T-cell (primary cell): ENCODE results near the gene PLPP4. TPM values are rescaled to one million over a fixed set of nuclear protein-coding genes. Genes with fewer than 3 reads are reported as not detected.

Source experiments
- ATAC-seq, 4 experiments: fragments of 200-7000 bp in 3 of 4; fragments of 150-1000 bp in 1 of 4; cut with Tn5 transposase; replicated peaks in 1 of 4; 1 replicate in 3 of 4; 2 replicates in 1 of 4; pipeline ENCODE4 v1.10.0; 2021; ENCODE audit warnings: moderate library complexity in 3 of 4, mild to moderate bottlenecking in 2 of 4, moderate number of reproducible peaks in 1 of 4
- CTCF ChIA-PET, 2 donors: fragments of 300-600 bp; sonication (Branson Sonifier 250); formaldehyde crosslinking; loops; one replicate each; lab custom pipeline; 2022; ENCODE audit warnings: antibody characterized with exemption in 2 of 2; lab: Charles Lee
- POLR2A ChIA-PET, 2 donors: fragments of 300-600 bp; sonication (Branson Sonifier 250); formaldehyde crosslinking; loops; one replicate each; lab custom pipeline; 2022; ENCODE audit warnings: antibody characterized with exemption in 2 of 2; lab: Charles Lee
- DNase-seq, 35 experiments: peaks; one replicate each; pipeline versions ENCODE4 v3.0.0 to v3.0.0-alpha.2; 2013 to 2023
- H3K27ac ChIP-seq: one replicate; pipeline ENCODE4 v1.5.1; 2013; ENCODE audit warnings: low read length
- H3K27me3 ChIP-seq, 2 experiments: replicated peaks in 1 of 2; 1 replicate in 1 of 2; 2 replicates in 1 of 2; pipeline versions ENCODE4 v1.6.1 to v1.7.0; 2013; ENCODE audit warnings: low read length in 1 of 2, mixed read lengths in 1 of 2; ENCODE audit not compliant: control insufficient read depth in 2 of 2, insufficient read depth in 2 of 2; ENCODE audit errors: extremely low read depth in 1 of 2
- H3K36me3 ChIP-seq, 2 donors: 1 replicate in 1 of 2; 2 replicates in 1 of 2; pipeline versions ENCODE4 v1.6.1 to v1.7.0; 2013; ENCODE audit warnings: low read length in 1 of 2; ENCODE audit not compliant: control insufficient read depth in 2 of 2, insufficient read depth in 1 of 2; ENCODE audit errors: extremely low read depth in 1 of 2
- H3K4me1 ChIP-seq, 2 experiments: 1 replicate in 1 of 2; 2 replicates in 1 of 2; pipeline versions ENCODE4 v1.6.1 to v1.7.0; 2013; ENCODE audit warnings: low read length in 2 of 2, mixed read lengths in 1 of 2; ENCODE audit not compliant: insufficient read depth in 2 of 2, control insufficient read depth in 1 of 2; ENCODE audit errors: extremely low read depth in 1 of 2
- H3K4me3 ChIP-seq, 2 donors: 1 replicate in 1 of 2; 2 replicates in 1 of 2; pipeline versions ENCODE4 v1.5.1 to v1.7.0; 2013; ENCODE audit warnings: mild to moderate bottlenecking in 2 of 2, low read length in 1 of 2, moderate library complexity in 1 of 2; ENCODE audit not compliant: control insufficient read depth in 1 of 2; ENCODE audit errors: extremely low read depth in 1 of 2
- H3K9me3 ChIP-seq: 2 replicates; pipeline ENCODE4 v1.7.0; 2013
- H3K27ac Mint-ChIP-seq, 2 donors: one replicate each; pipeline ENCODE4 v1.8.0; 2020 to 2021; ENCODE audit warnings: mild to moderate bottlenecking in 2 of 2, mixed read lengths in 2 of 2
- H3K27me3 Mint-ChIP-seq, 2 donors: one replicate each; pipeline ENCODE4 v1.8.0; 2021 to 2022; ENCODE audit warnings: mixed read lengths in 2 of 2
- H3K36me3 Mint-ChIP-seq: one replicate; pipeline ENCODE4 v1.8.0; 2021; ENCODE audit warnings: mixed read lengths
- H3K4me1 Mint-ChIP-seq, 3 donors: one replicate each; pipeline ENCODE4 v1.8.0; 2020 to 2022; ENCODE audit warnings: mixed read lengths in 3 of 3, mild to moderate bottlenecking in 1 of 3
- H3K4me3 Mint-ChIP-seq, 3 donors: one replicate each; pipeline ENCODE4 v1.8.0; 2020 to 2022; ENCODE audit warnings: mild to moderate bottlenecking in 3 of 3, mixed read lengths in 3 of 3, moderate library complexity in 3 of 3
- H3K9me3 Mint-ChIP-seq, 3 donors: one replicate each; pipeline ENCODE4 v1.8.0; 2020 to 2022; ENCODE audit warnings: mixed read lengths in 3 of 3
- WGBS: methylation state at CpG from one replicate; pipeline ENCODE4 v1.1.5; 2013; ENCODE audit warnings: missing lambda C conversion rate; ENCODE audit not compliant: insufficient coverage; 5-methylcytosine and 5-hydroxymethylcytosine counted together
- total RNA-seq, 35 experiments: library from RNA in 6 of 35; stranded (reverse) in 6 of 35; fragments of 120-200 nt in 1 of 35; gene quantifications; one replicate each; pipeline versions ENCODE4 v1.2.1 to v1.2.4 and lab custom pipeline; 2013 to 2026

PLPP4 gene
- total RNA-seq, 5 donors from 2014 or later (not counting 1 experiment from before 2014, with no cell fraction given): not detected

DNA sequence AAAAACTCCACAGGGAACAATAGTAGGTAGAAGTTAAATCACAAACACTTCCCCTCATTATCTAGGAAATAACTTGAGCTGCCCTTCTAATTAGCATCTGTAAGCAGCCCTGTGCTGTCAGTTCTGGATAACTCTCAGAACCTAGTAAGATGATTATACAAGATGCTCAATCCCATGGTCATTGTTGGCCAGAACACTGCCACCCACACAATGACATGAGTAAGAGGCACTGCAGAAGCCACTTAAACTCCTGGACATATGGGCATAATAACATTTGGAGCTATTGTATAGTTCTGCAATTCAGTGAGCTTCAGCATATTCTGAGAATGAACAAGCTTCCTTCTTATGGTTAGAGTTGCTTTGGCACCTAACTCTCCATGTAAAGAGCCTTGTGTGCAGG lies 153.8 kb downstream of the PLPP4 start:
- ATAC-seq: no peak
- Histone ChIP-seq H3K27ac (no peak overlapping the region), H3K9me3 (no peaks in the 10 kb centered on the region), H3K4me3 (no peak overlapping the region), H3K36me3 (no peaks in the 10 kb centered on the region), H3K27me3 (peaks cover 0 to 4% of the 10 kb centered on the region in 2 experiments), H3K4me1 (no peaks in the 10 kb centered on the region)
- ChIA-PET CTCF (interaction anchor here in 1 of 2 donors (0.7 kb wide), 1 partner anchor 381 kb away, joined by 3 read pairs; no protein-coding TSS in a partner anchor), POLR2A (no interaction called here)
- Mint-ChIP-seq H3K27ac (no peak overlapping the region), H3K4me3 (no peak overlapping the region), H3K4me1 (no peaks in the 10 kb centered on the region), H3K9me3 (peaks cover 0 to 7% (median 0%) of the 10 kb centered on the region in 3 donors), H3K36me3 (no peaks in the 10 kb centered on the region), H3K27me3 (no peaks in the 10 kb centered on the region)
- DNase-seq: no peak

DNA sequence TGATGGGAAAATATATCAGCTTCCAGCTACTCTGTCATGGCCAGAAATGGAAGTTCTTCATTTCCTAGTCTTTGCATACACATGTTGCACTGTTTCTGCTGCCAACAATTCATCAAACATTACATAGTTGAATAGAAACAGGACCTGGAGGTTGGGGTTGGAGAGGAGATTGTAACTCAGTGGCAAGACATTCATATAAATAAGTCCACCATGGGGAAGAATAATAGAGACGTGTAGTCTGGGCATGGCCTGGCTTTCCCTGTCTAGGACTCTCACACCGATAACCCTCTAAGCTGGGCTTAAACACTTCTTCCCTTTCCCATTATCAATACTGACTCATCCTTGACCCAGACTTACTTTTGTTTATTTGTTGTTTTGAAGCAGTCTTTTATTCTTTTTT lies 155.7 kb downstream of the PLPP4 start:
- Histone ChIP-seq H3K9me3 (no peaks in the 10 kb centered on the region), H3K4me1 (no peaks in the 10 kb centered on the region), H3K27me3 (peaks cover 0 to 4% of the 10 kb centered on the region in 2 experiments), H3K36me3 (no peaks in the 10 kb centered on the region), H3K27ac (no peak overlapping the region), H3K4me3 (no peak overlapping the region)
- DNase-seq (no peak), ATAC-seq (no peak)
- H3K27ac Mint-ChIP-seq: no peak overlapping the region
- ChIA-PET POLR2A (no interaction called here), CTCF (interaction anchor here in 1 of 2 donors (0.7 kb wide), 1 partner anchor 149 kb away, joined by 3 read pairs; no protein-coding TSS in a partner anchor)
- H3K36me3 Mint-ChIP-seq: no peaks in the 10 kb centered on the region
- H3K4me3 Mint-ChIP-seq: no peak overlapping the region
- WGBS: no CpG with 5 or more reads among the region's 2 CpGs
- no peaks in the 10 kb centered on the region for H3K4me1 Mint-ChIP-seq
- H3K9me3 Mint-ChIP-seq: peaks cover 5 to 10% (median 7%) of the 10 kb centered on the region in 3 donors
- H3K27me3 Mint-ChIP-seq: no peaks in the 10 kb centered on the region

DNA sequence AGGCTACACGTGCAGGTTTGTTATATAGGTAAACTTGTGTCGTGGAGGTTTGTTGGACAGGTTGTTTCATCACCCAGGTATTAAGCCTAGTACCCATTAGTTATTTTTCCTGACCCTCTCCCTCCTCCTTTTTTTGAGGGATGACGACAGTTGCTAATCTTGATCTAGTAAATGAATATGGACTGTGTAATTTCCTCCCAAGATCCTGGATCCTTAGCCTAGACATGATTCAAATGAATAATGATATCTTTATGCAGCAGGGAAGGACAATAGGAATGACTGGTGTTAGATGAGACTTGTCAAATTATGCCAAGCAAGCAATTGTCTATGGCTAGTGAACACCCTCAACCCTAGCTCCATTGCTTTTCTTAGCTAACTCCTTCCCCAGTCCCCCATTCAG lies 156.2 kb downstream of the PLPP4 start:
- H3K4me3 ChIP-seq: no peak overlapping the region
- H3K27me3 Mint-ChIP-seq: no peaks in the 10 kb centered on the region
- ChIA-PET POLR2A (no interaction called here), CTCF (interaction anchor here in 1 of 2 donors (0.7 kb wide), 1 partner anchor 149 kb away, joined by 3 read pairs; no protein-coding TSS in a partner anchor)
- H3K9me3 Mint-ChIP-seq: peaks cover 5 to 10% (median 7%) of the 10 kb centered on the region in 3 donors
- DNase-seq (no peak), ATAC-seq (no peak)
- H3K27ac ChIP-seq: no peak overlapping the region
- no peaks in the 10 kb centered on the region for H3K4me1 ChIP-seq
- H3K4me3 Mint-ChIP-seq: no peak overlapping the region
- H3K36me3 ChIP-seq: no peaks in the 10 kb centered on the region
- H3K36me3 Mint-ChIP-seq: no peaks in the 10 kb centered on the region
- no peaks in the 10 kb centered on the region for H3K9me3 ChIP-seq
- H3K27me3 ChIP-seq: peaks cover 0 to 4% of the 10 kb centered on the region in 2 experiments
- no peak overlapping the region for H3K27ac Mint-ChIP-seq
- WGBS: no CpG with 5 or more reads among the region's 3 CpGs
- H3K4me1 Mint-ChIP-seq: no peaks in the 10 kb centered on the region

DNA sequence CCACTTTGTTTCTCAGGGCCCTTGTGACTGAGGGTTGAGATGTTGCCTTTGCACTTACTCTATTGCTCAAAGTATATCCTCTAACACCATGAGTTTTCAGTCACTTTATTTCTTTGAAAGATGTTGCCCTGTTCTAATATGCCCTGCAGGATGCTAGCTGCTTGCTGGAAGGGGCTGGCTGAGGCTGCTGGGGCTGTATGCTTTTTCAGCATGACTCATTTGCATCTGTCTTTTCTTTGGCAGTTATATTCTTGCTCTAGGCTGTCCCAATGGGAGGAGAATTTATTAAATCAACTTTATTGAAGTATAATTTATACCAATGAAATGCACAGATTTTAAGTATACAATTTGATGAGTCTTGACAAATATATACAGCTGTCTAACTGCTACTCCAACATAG lies 157.7 kb downstream of the PLPP4 start:
- no peak overlapping the region for H3K27ac Mint-ChIP-seq
- no peaks in the 10 kb centered on the region for H3K4me1 Mint-ChIP-seq
- Histone ChIP-seq H3K4me1 (no peaks in the 10 kb centered on the region), H3K27ac (no peak overlapping the region), H3K9me3 (no peaks in the 10 kb centered on the region), H3K4me3 (no peak overlapping the region), H3K36me3 (no peaks in the 10 kb centered on the region), H3K27me3 (no peaks in the 10 kb centered on the region)
- H3K9me3 Mint-ChIP-seq: peaks cover 5 to 10% (median 7%) of the 10 kb centered on the region in 3 donors
- POLR2A ChIA-PET: no interaction called here
- no peaks in the 10 kb centered on the region for H3K36me3 Mint-ChIP-seq
- ATAC-seq: no peak
- H3K27me3 Mint-ChIP-seq: no peaks in the 10 kb centered on the region
- H3K4me3 Mint-ChIP-seq: no peak overlapping the region
- no peak for DNase-seq
- CTCF ChIA-PET: no interaction called here

DNA sequence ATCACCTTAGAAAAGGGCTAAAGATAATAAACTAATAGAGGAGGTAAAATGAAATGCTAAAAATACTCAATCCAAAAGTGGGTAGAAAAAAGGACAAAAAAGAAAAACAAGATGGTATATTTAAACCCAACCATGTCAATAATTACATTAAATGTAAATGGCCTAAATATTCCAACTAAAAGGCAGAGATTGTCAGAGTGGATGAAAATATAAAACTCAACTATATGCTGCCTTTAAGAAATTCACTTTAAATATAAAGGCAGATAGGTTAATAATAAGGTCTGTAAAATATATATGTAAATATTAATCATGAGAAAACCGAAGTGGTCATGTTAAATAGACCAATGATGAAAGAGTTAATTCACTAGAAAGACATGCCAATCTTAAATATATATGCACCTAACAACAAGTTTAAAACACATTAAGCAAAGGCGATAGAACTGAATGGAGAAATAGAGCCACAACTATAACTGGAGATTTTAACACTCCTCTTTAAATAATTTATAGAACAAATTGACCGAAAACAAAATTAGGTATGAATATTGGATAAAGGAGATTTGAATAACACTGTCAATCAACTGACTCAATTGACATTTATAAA lies 159.4 kb downstream of the PLPP4 start:
- H3K27me3 ChIP-seq: no peaks in the 10 kb centered on the region
- no peak overlapping the region for H3K4me3 ChIP-seq
- POLR2A ChIA-PET: no interaction called here
- Mint-ChIP-seq H3K27me3 (no peaks in the 10 kb centered on the region), H3K4me3 (no peak overlapping the region), H3K4me1 (no peaks in the 10 kb centered on the region), H3K36me3 (no peaks in the 10 kb centered on the region), H3K9me3 (peaks cover 5 to 10% (median 7%) of the 10 kb centered on the region in 3 donors), H3K27ac (no peak overlapping the region)
- no peak overlapping the region for H3K27ac ChIP-seq
- CTCF ChIA-PET: no interaction called here
- no peak for DNase-seq
- no peaks in the 10 kb centered on the region for H3K9me3 ChIP-seq
- no peaks in the 10 kb centered on the region for H3K4me1 ChIP-seq
- no peaks in the 10 kb centered on the region for H3K36me3 ChIP-seq
- no peak for ATAC-seq
- WGBS: no CpG with 5 or more reads among the region's 3 CpGs

DNA sequence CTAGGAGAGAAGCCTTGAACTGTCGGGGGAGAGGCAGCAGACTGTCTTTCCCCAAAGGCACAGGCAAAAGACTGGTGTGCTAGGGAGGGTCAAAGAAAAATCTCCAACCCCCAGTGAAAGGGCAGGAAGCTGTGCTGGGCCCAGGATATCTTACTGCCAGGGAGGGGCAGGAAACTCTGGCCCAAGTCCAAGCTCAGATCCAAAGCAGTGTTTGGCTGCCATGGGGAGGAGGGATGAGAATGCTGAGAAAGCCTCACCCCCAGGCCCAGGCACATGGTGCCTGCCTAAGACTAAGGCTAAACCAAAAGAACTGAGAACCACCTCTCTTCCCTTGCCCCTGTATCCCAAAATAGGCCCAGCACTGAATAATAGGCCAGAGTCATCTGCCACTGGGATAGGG lies 171.2 kb downstream of the PLPP4 start:
- DNase-seq: no peak
- ATAC-seq: no peak
- WGBS: no CpG with 5 or more reads among the region's 1 CpG
- CTCF ChIA-PET: no interaction called here
- H3K36me3 Mint-ChIP-seq: no peaks in the 10 kb centered on the region
- POLR2A ChIA-PET: no interaction called here
- Histone ChIP-seq H3K4me1 (no peaks in the 10 kb centered on the region), H3K4me3 (no peak overlapping the region), H3K36me3 (no peaks in the 10 kb centered on the region), H3K27me3 (peaks cover 0 to 12% of the 10 kb centered on the region in 2 experiments), H3K27ac (no peak overlapping the region), H3K9me3 (no peaks in the 10 kb centered on the region)
- peaks cover 0 to 3% (median 3%) of the 10 kb centered on the region in 3 donors for H3K9me3 Mint-ChIP-seq
- H3K27ac Mint-ChIP-seq: no peak overlapping the region
- H3K27me3 Mint-ChIP-seq: peaks cover 0 to 5% of the 10 kb centered on the region in 2 donors
- no peaks in the 10 kb centered on the region for H3K4me1 Mint-ChIP-seq
- no peak overlapping the region for H3K4me3 Mint-ChIP-seq
